ENCODE data around the gene PHACTR3. TPM values are rescaled to one million over a fixed set of nuclear protein-coding genes. Genes with fewer than 3 reads are reported as not detected.

Gene PHACTR3
- total and polyA plus RNA-seq, 2 of the 8 experiments (the other 6 are each of a cell fraction or from before 2014, with no cell fraction given): 0.05 to 0.13 TPM

DNA sequence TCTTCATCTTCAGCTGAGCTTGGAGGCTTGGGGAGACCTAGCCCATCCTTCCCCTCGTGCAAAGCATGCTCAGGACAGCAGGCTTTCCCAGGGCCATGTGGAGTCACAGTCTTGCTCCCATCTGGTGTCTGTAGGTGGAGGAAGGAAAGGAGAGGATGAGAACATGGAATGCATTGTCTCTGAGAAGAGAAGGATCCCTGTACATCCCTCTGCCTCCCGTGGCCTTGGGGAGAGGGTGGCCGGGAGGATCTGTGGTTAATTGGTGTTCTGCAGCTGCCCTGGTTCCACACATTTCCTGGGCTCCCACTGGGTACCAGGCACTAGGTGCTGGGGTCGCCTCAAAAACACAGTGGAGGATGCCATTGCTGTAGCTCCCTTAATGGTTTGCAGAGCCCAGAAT is 134.5 kb downstream of the PHACTR3 start:
- POLR2A ChIA-PET (ENCODE audit: partially characterized antibody): no interaction called here

More for the DNA sequence above, 134.5 kb downstream of the PHACTR3 start:
- Histone ChIP-seq H4K20me1 (replicated peaks in 1 of 2; ENCODE audit: control insufficient read depth in 1 of 2, insufficient read depth in 2 of 2, low read length in 2 of 2) (no peaks in the 10 kb centered on the region), H3K4me1 (replicated peaks in 1 of 4; ENCODE audit: control insufficient read depth in 3 of 4, insufficient read depth in 4 of 4, low read length in 3 of 4) (no peaks in the 10 kb centered on the region), H2BK5ac (ENCODE audit: low read depth, low read length) (no peak overlapping the region), H4K8ac (ENCODE audit: extremely low read depth, insufficient read depth, low read length) (no peak overlapping the region), H3K23ac (ENCODE audit: insufficient read length) (no peak overlapping the region), H2BK20ac (ENCODE audit: low read length) (no peak overlapping the region), H3K27ac (ENCODE audit: low read depth, low read length) (no peak overlapping the region), H3K4ac (replicated peaks; ENCODE audit: insufficient read length, low read depth, low read length) (no peak overlapping the region), H2BK12ac (ENCODE audit: low read depth, low read length) (no peak overlapping the region), H3K18ac (ENCODE audit: extremely low read depth, low read length) (no peak overlapping the region), H3K14ac (ENCODE audit: insufficient read length) (no peak overlapping the region), H2AFZ (ENCODE audit: low read length) (no peak overlapping the region), H3K79me1 (ENCODE audit: low read depth, low read length) (no peaks in the 10 kb centered on the region), H3K36me3 (ENCODE audit: control insufficient read depth in 2 of 4, insufficient read depth in 4 of 4, low read length in 3 of 4) (no peaks in the 10 kb centered on the region), H3K4me2 (ENCODE audit: insufficient read depth in 1 of 2, low read depth in 2 of 2, low read length in 2 of 2) (no peak overlapping the region), H2AK5ac (ENCODE audit: low read depth, low read length) (no peak overlapping the region), H2BK120ac (replicated peaks; ENCODE audit: low read depth, low read length) (no peak overlapping the region), H3K23me2 (ENCODE audit: low read depth, low read length) (no peaks in the 10 kb centered on the region), H4K91ac (replicated peaks; ENCODE audit: insufficient read length, low read length) (no peak overlapping the region), H3K9ac (replicated peaks in 1 of 4; ENCODE audit: extremely low read depth in 1 of 4, low read depth in 3 of 4, low read length in 3 of 4) (no peak overlapping the region; a peak in 1 of 7 replicates), H3K56ac (replicated peaks; ENCODE audit: insufficient read length, low read depth, low read length) (no peak overlapping the region), H3K27me3 (replicated peaks in 1 of 4; ENCODE audit: control insufficient read depth in 3 of 4, extremely low read depth in 1 of 4, insufficient read depth in 3 of 4, low read length in 3 of 4) (no peaks in the 10 kb centered on the region), H2BK15ac (ENCODE audit: low read length) (no peak overlapping the region), H4K5ac (ENCODE audit: insufficient read length, low read depth, low read length) (no peak overlapping the region), H3K4me3 (ENCODE audit: extremely low read depth in 1 of 4, insufficient read depth in 2 of 4, low read depth in 3 of 4, low read length in 4 of 4) (no peak overlapping the region), H3K79me2 (ENCODE audit: control insufficient read depth in 1 of 2, insufficient read depth in 2 of 2, low read length in 2 of 2) (no peaks in the 10 kb centered on the region), H3K9me3 (ENCODE audit: insufficient read depth in 2 of 2, low read depth in 1 of 2, low read length in 1 of 2) (peaks cover 89 to 98% of the 10 kb centered on the region in 2 experiments)
- FAIRE-seq: no peak
- TF ChIP-seq BCL11A (IDR thresholded peaks at IDR 0.05; ENCODE audit: low read depth in 2 of 2, low read length in 2 of 2) (no peak), GABPA (IDR thresholded peaks at IDR 0.05; ENCODE audit: borderline replicate concordance, insufficient read depth, low read length) (no peak), KDM1A (IDR thresholded peaks at IDR 0.05; ENCODE audit: borderline replicate concordance, low read length) (no peak), CHD2 (IDR thresholded peaks at IDR 0.05; ENCODE audit: low read length) (no peak)
- CTCF ChIA-PET (ENCODE audit: partially characterized antibody): interaction anchor here (1.6 kb wide), 1 partner anchor 9 kb away, joined by 4 read pairs; no protein-coding TSS in a partner anchor
- no peak for DNase-seq (ENCODE audit: low read depth in 1 of 2, low spot score in 2 of 2)
- 58% methylated on average over 4 of the region's 4 CpGs; no CpG with 5 or more reads in 1 of the 2 experiments for WGBS, 2 experiments (ENCODE audit: extremely low coverage in 1 of 2, insufficient coverage in 1 of 2, insufficient read length in 1 of 2, insufficient replicate concordance in 2 of 2, low coverage in 1 of 2, low lambda C conversion rate in 2 of 2, missing lambda C conversion rate in 1 of 2)
